22Rv1 (cell line): ENCODE data around the gene EIF3K.

Experiments used
- ZFX ChIP-seq: fragments of 450-650 bp; IDR thresholded peaks from 2 replicates; pipeline ENCODE4 v1.6.1; 2017; ENCODE audit warnings: antibody characterized with exemption, borderline replicate concordance
- TF ChIP-seq, protein P1 (sequence below): fragments of 450-650 bp; IDR thresholded peaks from 2 replicates; pipeline ENCODE4 v1.5.1; 2017; ENCODE audit warnings: mild to moderate bottlenecking

- TF ChIP-seq, protein P1, sequence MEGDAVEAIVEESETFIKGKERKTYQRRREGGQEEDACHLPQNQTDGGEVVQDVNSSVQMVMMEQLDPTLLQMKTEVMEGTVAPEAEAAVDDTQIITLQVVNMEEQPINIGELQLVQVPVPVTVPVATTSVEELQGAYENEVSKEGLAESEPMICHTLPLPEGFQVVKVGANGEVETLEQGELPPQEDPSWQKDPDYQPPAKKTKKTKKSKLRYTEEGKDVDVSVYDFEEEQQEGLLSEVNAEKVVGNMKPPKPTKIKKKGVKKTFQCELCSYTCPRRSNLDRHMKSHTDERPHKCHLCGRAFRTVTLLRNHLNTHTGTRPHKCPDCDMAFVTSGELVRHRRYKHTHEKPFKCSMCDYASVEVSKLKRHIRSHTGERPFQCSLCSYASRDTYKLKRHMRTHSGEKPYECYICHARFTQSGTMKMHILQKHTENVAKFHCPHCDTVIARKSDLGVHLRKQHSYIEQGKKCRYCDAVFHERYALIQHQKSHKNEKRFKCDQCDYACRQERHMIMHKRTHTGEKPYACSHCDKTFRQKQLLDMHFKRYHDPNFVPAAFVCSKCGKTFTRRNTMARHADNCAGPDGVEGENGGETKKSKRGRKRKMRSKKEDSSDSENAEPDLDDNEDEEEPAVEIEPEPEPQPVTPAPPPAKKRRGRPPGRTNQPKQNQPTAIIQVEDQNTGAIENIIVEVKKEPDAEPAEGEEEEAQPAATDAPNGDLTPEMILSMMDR = no peak
- no peak for TF ChIP-seq ZFX
Measured at GRCh38 chr19:38644719-38645118, 25.7 kb downstream of the EIF3K start.
